HG03575 (cell line): Measurements from ENCODE around the gene STEAP2.
A peak's percentile ranks its signal among the peaks of the same experiment; 100 is the strongest.

Experiments
- ATAC-seq: cut with Tn5 transposase; IDR thresholded peaks from one replicate; pipeline ENCODE4 v1.9.1; 2021; ENCODE audit not compliant: unreplicated experiment, insufficient number of reproducible peaks, low FRiP score; ENCODE audit errors: extremely low read depth

STEAP2 gene

GRCh38 chr7:90256778-90257177, 45.2 kb downstream of the STEAP2 start:
- no peak for ATAC-seq

GRCh38 chr7:90261441-90261840, 49.9 kb downstream of the STEAP2 start:
- ATAC-seq = no peak

- peak; percentile 89 for ATAC-seq
Measured at GRCh38 chr7:90262438-90262837, 50.9 kb downstream of the STEAP2 start.

- ATAC-seq = no peak
Measured at GRCh38 chr7:90266808-90267207, 55.3 kb downstream of the STEAP2 start.

GRCh38 chr7:90267263-90267858, 55.8 kb downstream of the STEAP2 start:
- ATAC-seq = no peak

- no peak for ATAC-seq
Measured at GRCh38 chr7:90269163-90269562, 57.6 kb downstream of the STEAP2 start.

GRCh38 chr7:90270431-90271178, 59.1 kb downstream of the STEAP2 start:
- no peak for ATAC-seq

GRCh38 chr7:90271753-90272152, 60.2 kb downstream of the STEAP2 start:
- ATAC-seq = no peak

- ATAC-seq = no peak
Measured at GRCh38 chr7:90272242-90272641, 60.7 kb downstream of the STEAP2 start.

- no peak for ATAC-seq
Measured at GRCh38 chr7:90274161-90274560, 62.6 kb downstream of the STEAP2 start.

GRCh38 chr7:90276033-90276728, 64.6 kb downstream of the STEAP2 start:
- no peak for ATAC-seq
